Stomach (tissue), 9 donors: ENCODE measurements around the gene WNT2B. TPM values are rescaled to one million over a fixed set of nuclear protein-coding genes. Genes with fewer than 3 reads are reported as not detected.

Source experiments
- DNase-seq, 2 donors: peaks; one replicate each; pipeline versions ENCODE4 v3.0.0 to v3.0.0-alpha.2; 2013 to 2019
- H3K27ac ChIP-seq, 5 donors: fragments of 200-600 bp in 4 of 5; sonication (generic) in 4 of 5; one replicate each; pipeline ENCODE4 v1.5.1; 2013 to 2019; ENCODE audit warnings: mild to moderate bottlenecking in 1 of 5, moderate library complexity in 1 of 5
- H3K27me3 ChIP-seq, 3 donors: fragments of 200-600 bp; sonication (generic); one replicate each; pipeline ENCODE4 v1.5.1; 2017 to 2019; ENCODE audit warnings: mixed run types in 1 of 3
- H3K36me3 ChIP-seq, 4 donors: fragments of 200-600 bp; sonication (generic); 1 replicate in 3 of 4; 2 replicates in 1 of 4; pipeline ENCODE4 v1.5.1; 2016 to 2019
- H3K4me1 ChIP-seq, 4 donors: fragments of 200-600 bp; sonication (generic); one replicate each; pipeline ENCODE4 v1.5.1; 2016 to 2019
- H3K4me3 ChIP-seq, 4 donors: fragments of 200-600 bp; sonication (generic) in 3 of 4; one replicate each; pipeline ENCODE4 v1.5.1; 2016 to 2019; ENCODE audit warnings: mild to moderate bottlenecking in 1 of 4
- H3K9me3 ChIP-seq, 4 donors: fragments of 200-600 bp; sonication (generic); one replicate each; pipeline ENCODE4 v1.5.1; 2016 to 2019
- CTCF ChIP-seq, 7 experiments: fragments of 450-650 bp in 4 of 7; fragments of 200-600 bp in 3 of 7; sonication (generic) in 3 of 7; IDR thresholded peaks; one replicate each; pipeline ENCODE4 v1.5.1; 2016 to 2019; ENCODE audit warnings: antibody characterized with exemption in 7 of 7, control low read depth in 2 of 7, mild to moderate bottlenecking in 1 of 7
- EP300 ChIP-seq: sonication (generic); formaldehyde crosslinking; IDR thresholded peaks from one replicate; pipeline ENCODE4 v1.6.1; 2017; ENCODE audit warnings: antibody characterized with exemption
- POLR2A ChIP-seq, 4 donors: fragments of 450-650 bp; IDR thresholded peaks; one replicate each; pipeline ENCODE4 v1.6.1; 2016; ENCODE audit warnings: antibody characterized with exemption in 4 of 4, control low read depth in 2 of 4, mild to moderate bottlenecking in 1 of 4, moderate library complexity in 1 of 4
- POLR2AphosphoS5 ChIP-seq, 3 donors: sonication (generic); formaldehyde crosslinking; IDR thresholded peaks; one replicate each; pipeline ENCODE4 v1.6.1; 2016; ENCODE audit warnings: antibody characterized with exemption in 3 of 3
- WGBS, 5 donors: extraction: QIAGEN DNeasy Blood & Tissue Kit in 3 of 5; methylation state at CpG; one replicate each; pipeline versions ENCODE4 v1.1.5 to v1.1.7; 2013 to 2018; 5-methylcytosine and 5-hydroxymethylcytosine counted together
- intact Hi-C: fragments of 100-400 bp; cut with DNase I; formaldehyde crosslinking; loops from one replicate; pipeline ENCODE4 v1.15.1; 2023; ENCODE audit warnings: low total_unique reads
- polyA plus RNA-seq, 3 donors: library from polyadenylated mRNA; stranded (reverse); fragments of 200-250 nt; gene quantifications; one replicate each; pipeline ENCODE4 v1.2.3, GENCODE V29; 2013
- total RNA-seq, 5 donors: library from RNA; depleted of rRNA; stranded (reverse); fragments of >200 nt; gene quantifications; one replicate each; pipeline versions ENCODE4 v1.1.0 to v1.2.3, GENCODE V29; 2014 to 2016
- donor health status: healthy with polysubstance abuse.
- donor health status: Bipolar disorder and iron deficiency.
- donor health status: healthy.

WNT2B gene
- total and polyA plus RNA-seq, 8 donors: 1.7 to 19.5 (median 2.7) TPM; not detected in 1

- WGBS, 5 donors: 67 to 90% (median 71%) methylated on average over 1 of the region's 1 CpG
Measured at GRCh38 chr1:112492076-112492475, 16.7 kb upstream of the WNT2B start.

GRCh38 chr1:112493351-112493750 lies 15.4 kb upstream of the WNT2B start:
- no peaks in the 10 kb centered on the region for H3K27me3 ChIP-seq
- WGBS, 5 donors: 82 to 92% (median 87%) methylated on average over 6 of the region's 6 CpGs

More at GRCh38 chr1:112492076-112492475, 16.7 kb upstream of the WNT2B start:
- Histone ChIP-seq H3K36me3 (no peaks in the 10 kb centered on the region), H3K9me3 (no peaks in the 10 kb centered on the region), H3K4me1 (no peaks in the 10 kb centered on the region), H3K27me3 (no peaks in the 10 kb centered on the region), H3K4me3 (no peak overlapping the region), H3K27ac (no peak overlapping the region)
- intact Hi-C loops: no loop called here
- TF ChIP-seq CTCF (IDR thresholded peaks at IDR 0.05): no peak
- no peak for TF ChIP-seq EP300
- no peak for TF ChIP-seq POLR2A (IDR thresholded peaks at IDR 0.05)
- no peak for TF ChIP-seq POLR2AphosphoS5 (IDR thresholded peaks at IDR 0.05)
- DNase-seq: no peak

GRCh38 chr1:112496290-112496689 lies 12.5 kb upstream of the WNT2B start:
- no peak overlapping the region for H3K4me3 ChIP-seq
- DNase-seq: no peak
- H3K4me1 ChIP-seq: peaks cover 0 to 2% (median under 1%) of the 10 kb centered on the region in 4 donors
- TF ChIP-seq POLR2AphosphoS5 (IDR thresholded peaks at IDR 0.05) (no peak), POLR2A (IDR thresholded peaks at IDR 0.05) (no peak), EP300 (no peak), CTCF (IDR thresholded peaks at IDR 0.05) (no peak)
- no peaks in the 10 kb centered on the region for H3K36me3 ChIP-seq
- peaks cover 0 to 10% (median 0%) of the 10 kb centered on the region in 3 donors for H3K27me3 ChIP-seq
- H3K27ac ChIP-seq: no peak overlapping the region
- intact Hi-C loops: no loop called here
- no peaks in the 10 kb centered on the region for H3K9me3 ChIP-seq
- 76 to 86% (median 84%) methylated on average over 5 of the region's 5 CpGs for WGBS, 5 donors

More at GRCh38 chr1:112493351-112493750, 15.4 kb upstream of the WNT2B start:
- no peaks in the 10 kb centered on the region for H3K4me1 ChIP-seq
- DNase-seq: no peak
- H3K36me3 ChIP-seq: no peaks in the 10 kb centered on the region
- no peak overlapping the region for H3K4me3 ChIP-seq
- no peaks in the 10 kb centered on the region for H3K9me3 ChIP-seq
- intact Hi-C loops: no loop called here
- no peak overlapping the region for H3K27ac ChIP-seq
- no peak for TF ChIP-seq POLR2AphosphoS5 (IDR thresholded peaks at IDR 0.05)
- no peak for TF ChIP-seq CTCF (IDR thresholded peaks at IDR 0.05)
- TF ChIP-seq POLR2A (IDR thresholded peaks at IDR 0.05): no peak
- TF ChIP-seq EP300: no peak

GRCh38 chr1:112501810-112502641 lies 6.7 kb upstream of the WNT2B start:
- H3K36me3 ChIP-seq: no peaks in the 10 kb centered on the region
- peaks cover 0 to 65% (median 17%) of the 10 kb centered on the region in 3 donors for H3K27me3 ChIP-seq
- intact Hi-C loops: no loop called here
- H3K9me3 ChIP-seq: no peaks in the 10 kb centered on the region
- H3K4me1 ChIP-seq: peaks cover 14 to 15% (median 14%) of the 10 kb centered on the region in 4 donors
- H3K4me3 ChIP-seq: peak overlapping the region; percentile 46 to 64 (median 55)
- H3K27ac ChIP-seq: peak overlapping the region in 4 of 5 donors; percentile 7 to 54 (median 26)
- TF ChIP-seq EP300 (no peak), POLR2A (IDR thresholded peaks at IDR 0.05) (no peak), POLR2AphosphoS5 (IDR thresholded peaks at IDR 0.05) (no peak), CTCF (IDR thresholded peaks at IDR 0.05) (peak in 5 of 7 experiments; percentile 31 to 65 (median 56))
- 2 to 17% (median 4%) methylated on average over 10 to 65 of the region's 65 CpGs for WGBS, 5 donors
- peak; percentile 61 to 91 for DNase-seq
